ENCODE data around the gene GRM1. TPM values are rescaled to one million over a fixed set of nuclear protein-coding genes. Genes with fewer than 3 reads are reported as not detected.
A peak's percentile ranks its signal among the peaks of the same experiment; 100 is the strongest.

GRM1 gene
- total RNA-seq, 1 donor from 2014 or later: not detected

- no peak overlapping the region for H3K4me3 ChIP-seq (ENCODE audit: low read depth, low read length)
- no peak for TF ChIP-seq CTCF (conservative IDR thresholded peaks at IDR 0.05; ENCODE audit: low read depth, low read length)
- DNase-seq (ENCODE audit: low read depth): no peak
Measured at GRCh38 chr6:146146836-146147235, 118.0 kb downstream of the GRM1 start.

- no peak for DNase-seq (ENCODE audit: low read depth)
- H3K4me3 ChIP-seq (ENCODE audit: low read depth, low read length): no peak overlapping the region
- TF ChIP-seq CTCF (conservative IDR thresholded peaks at IDR 0.05; ENCODE audit: low read depth, low read length): no peak
Measured at GRCh38 chr6:146149770-146150169, 120.9 kb downstream of the GRM1 start.

- no peak for TF ChIP-seq CTCF (conservative IDR thresholded peaks at IDR 0.05; ENCODE audit: low read depth, low read length)
- no peak overlapping the region for H3K4me3 ChIP-seq (ENCODE audit: low read depth, low read length)
- DNase-seq (ENCODE audit: low read depth): no peak
Measured at GRCh38 chr6:146153040-146153758, 124.3 kb downstream of the GRM1 start.

- no peak overlapping the region for H3K4me3 ChIP-seq (ENCODE audit: low read depth, low read length)
- peak; percentile 23 for DNase-seq (ENCODE audit: low read depth)
- no peak for TF ChIP-seq CTCF (conservative IDR thresholded peaks at IDR 0.05; ENCODE audit: low read depth, low read length)
Measured at GRCh38 chr6:146154197-146154596, 125.3 kb downstream of the GRM1 start.

GRCh38 chr6:146161664-146162063, 132.8 kb downstream of the GRM1 start:
- no peak for TF ChIP-seq CTCF (conservative IDR thresholded peaks at IDR 0.05; ENCODE audit: low read depth, low read length)
- no peak for DNase-seq (ENCODE audit: low read depth)
- H3K4me3 ChIP-seq (ENCODE audit: low read depth, low read length): no peak overlapping the region

GRCh38 chr6:146169872-146170271, 141.0 kb downstream of the GRM1 start:
- no peak for TF ChIP-seq CTCF (conservative IDR thresholded peaks at IDR 0.05; ENCODE audit: low read depth, low read length)
- DNase-seq (ENCODE audit: low read depth): no peak
- no peak overlapping the region for H3K4me3 ChIP-seq (ENCODE audit: low read depth, low read length)

GRCh38 chr6:146177785-146178184, 148.9 kb downstream of the GRM1 start:
- H3K4me3 ChIP-seq (ENCODE audit: low read depth, low read length): no peak overlapping the region
- DNase-seq (ENCODE audit: low read depth): no peak
- TF ChIP-seq CTCF (conservative IDR thresholded peaks at IDR 0.05; ENCODE audit: low read depth, low read length): no peak
